NCI-H82 (cell line): ENCODE data around the gene ADAM19.

Experiments
- DNase-seq: peaks from one replicate; lab custom pipeline; 2025; lab: John Stamatoyannopoulos, UW

ADAM19 gene

DNA sequence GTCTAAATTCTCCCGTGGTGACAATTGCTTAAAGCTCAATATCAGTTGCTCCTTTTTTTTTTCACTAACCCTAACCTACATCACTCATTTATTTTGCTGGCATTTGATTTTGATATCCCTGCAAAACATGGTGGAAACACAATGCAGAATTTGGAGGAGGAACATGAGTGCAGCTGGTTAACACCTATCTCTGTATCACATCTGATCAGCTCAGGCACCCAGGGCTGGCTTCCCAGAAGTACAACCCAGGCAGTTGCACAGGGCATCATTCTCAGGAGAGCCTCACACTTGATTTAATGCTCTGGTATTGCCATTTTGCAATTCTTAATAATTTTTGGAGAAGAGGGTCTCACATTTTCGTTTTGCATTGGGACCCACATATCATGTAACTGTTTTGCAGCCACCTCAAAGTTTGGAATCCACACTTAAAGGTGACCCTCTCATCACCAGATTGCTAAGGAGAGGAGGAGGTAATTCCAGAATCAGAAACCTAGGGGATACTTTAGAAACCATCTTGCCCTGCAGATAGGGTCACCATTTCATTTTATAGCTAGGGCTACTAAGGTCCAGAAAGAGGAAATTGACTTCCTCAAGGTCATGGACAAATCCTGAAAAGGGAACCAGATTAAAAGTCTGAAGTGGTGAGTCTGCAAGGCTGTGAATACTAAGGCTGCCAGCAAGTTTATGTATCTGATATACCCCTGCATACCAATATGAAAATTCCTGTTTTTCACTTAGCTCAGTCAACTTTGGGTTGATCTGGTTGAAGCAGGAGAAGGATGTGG lies 19.3 kb upstream of the ADAM19 start:
- DNase-seq, result no peak

GRCh38 chr5:157594257-157594656 lies 18.7 kb upstream of the ADAM19 start:
- DNase-seq, result no peak

GRCh38 chr5:157593052-157593757 lies 17.6 kb upstream of the ADAM19 start:
- no peak for DNase-seq

DNA sequence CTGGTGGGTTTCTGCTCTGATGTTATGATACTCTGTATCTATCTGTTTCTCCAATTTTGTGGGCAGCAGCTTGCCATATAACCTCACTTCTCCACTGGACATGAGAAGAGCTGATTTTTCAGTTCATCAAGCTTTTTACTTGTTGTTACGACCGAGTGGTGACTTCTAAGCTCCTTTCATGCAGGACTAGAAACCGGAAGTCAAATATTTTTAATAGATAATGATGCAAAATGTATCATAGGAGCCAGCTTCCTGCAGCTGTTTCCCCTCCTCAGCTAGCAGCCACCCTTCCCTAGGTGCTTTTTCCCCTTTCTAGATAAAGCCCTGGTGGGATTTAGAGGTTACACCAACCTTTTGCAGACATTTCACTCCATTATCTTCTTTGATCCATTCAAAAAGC lies 17.0 kb upstream of the ADAM19 start:
- no peak for DNase-seq

DNA sequence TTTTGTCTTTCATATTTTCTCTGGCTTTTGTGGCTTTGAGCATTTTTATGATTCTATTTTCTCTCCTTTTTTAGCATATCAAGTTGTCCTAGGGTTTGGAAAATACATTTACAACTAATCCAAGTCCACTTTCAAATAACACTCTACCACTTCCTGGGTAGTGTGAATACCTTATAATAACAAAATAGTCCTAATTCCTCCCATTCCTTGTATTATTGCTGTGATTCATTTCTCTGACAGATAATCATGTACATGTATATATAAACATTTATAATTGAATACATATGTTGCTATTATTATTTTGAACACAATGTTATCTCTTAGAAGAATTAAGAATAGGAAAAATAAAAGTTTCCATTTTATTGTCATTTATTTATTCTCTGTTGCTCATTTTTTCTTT lies 14.9 kb upstream of the ADAM19 start:
- DNase-seq, result no peak

DNA sequence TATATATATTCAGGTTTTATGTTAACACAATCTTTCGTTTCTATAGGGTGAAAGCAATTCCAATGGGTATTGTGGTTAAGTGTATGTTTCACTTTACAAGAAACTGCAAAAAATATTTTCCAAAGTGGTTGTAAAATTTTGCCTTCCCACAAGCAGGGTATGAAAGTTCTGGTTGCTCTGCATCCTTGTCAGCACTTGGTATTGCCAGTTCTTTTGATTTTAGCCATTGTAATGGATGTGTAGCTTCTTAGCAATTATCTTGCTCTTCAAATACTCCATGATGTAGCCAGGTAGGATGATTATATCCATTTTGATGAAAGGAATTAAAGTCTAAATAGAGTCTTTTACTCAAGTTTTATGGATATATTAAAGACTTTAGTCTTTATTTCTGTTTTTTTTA lies 9.1 kb upstream of the ADAM19 start:
- no peak for DNase-seq

GRCh38 chr5:157582731-157583620 lies 7.4 kb upstream of the ADAM19 start:
- DNase-seq, result no peak

- no peak for DNase-seq
These were observed 6.3 kb upstream of the ADAM19 start for GRCh38 chr5:157581901-157582300.

DNA sequence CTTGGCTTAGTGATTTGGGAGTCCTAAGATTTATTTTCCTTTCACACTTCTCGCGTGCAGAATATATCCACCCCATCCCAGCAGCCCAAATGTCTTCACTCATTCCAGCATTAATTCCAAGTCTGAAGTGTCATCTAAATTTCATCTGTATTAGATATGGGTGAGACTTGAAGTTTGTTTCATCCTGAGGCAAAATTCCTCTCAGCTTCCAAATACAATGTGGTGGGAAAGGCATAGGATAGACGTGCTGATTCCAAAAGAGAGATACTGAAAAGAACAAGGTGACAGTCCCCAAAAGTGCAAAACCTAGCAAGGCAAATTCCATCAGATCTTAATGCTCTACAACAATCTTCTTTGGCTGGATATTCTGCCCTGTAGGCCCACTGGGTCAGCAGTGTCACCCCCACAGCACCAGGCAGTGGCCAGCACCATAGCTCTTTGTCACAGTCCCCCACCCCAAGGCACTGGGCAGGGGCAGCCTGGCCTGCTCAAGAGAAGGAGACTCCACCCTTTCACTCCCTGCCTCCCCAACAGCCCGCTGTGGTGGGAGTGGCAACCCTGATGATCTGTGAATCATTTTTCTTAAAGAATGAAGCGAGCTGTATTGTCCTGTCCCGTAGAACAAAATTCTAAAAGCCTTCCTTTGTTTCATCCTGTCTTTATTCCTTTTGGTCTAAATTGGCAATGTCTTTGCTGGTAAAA lies 2.7 kb upstream of the ADAM19 start:
- no peak for DNase-seq

DNA sequence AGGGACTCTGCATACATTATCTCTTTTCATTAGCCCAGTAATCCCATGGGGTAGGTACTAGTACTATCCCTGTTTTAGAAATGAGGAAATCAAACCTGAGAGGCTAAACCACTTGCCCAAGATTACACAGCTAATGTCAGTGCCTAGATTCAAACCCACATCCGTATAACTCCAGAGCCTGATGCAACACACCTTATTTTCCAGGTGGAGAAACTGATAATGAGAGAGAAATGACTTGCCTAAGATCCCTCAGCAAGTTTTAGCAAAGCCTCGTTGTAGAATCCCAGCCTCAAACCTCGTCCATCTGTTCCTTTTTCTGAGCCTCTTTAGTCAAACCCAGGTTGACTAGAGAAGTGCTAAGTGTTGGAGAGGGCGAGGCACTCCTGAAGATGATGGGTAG lies 1.1 kb upstream of the ADAM19 start:
- peak; percentile 4 for DNase-seq

GRCh38 chr5:157574456-157575380 lies 857 bp downstream of the ADAM19 start:
- DNase-seq, result peak; percentile 73

DNA sequence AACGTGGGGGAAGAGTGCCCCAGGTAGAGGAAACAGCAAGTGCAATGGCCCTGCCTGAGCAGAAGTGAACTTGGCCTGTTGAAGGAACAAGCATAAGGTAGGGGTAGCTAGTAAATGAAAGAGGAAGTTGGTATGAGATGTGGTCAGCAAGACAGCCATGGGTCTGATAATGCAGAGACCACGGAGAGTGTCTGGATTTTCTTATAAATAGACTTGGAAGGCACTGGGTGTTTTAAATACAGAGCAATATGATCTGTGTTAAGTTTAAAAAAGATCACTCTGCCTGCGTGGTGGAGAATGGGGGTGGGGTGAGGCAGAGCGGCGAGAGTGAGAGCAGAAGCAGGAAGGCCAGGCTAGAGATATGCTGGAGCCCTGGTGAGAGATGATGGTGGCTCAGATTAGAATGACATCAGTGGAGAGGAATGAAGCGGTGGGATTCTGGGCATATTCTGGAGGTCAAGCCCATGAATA lies 4.2 kb downstream of the ADAM19 start:
- DNase-seq, result no peak

- DNase-seq, result no peak
These were observed 4.9 kb downstream of the ADAM19 start for GRCh38 chr5:157570531-157571200.

- DNase-seq, result no peak
These were observed 6.9 kb downstream of the ADAM19 start for GRCh38 chr5:157568720-157569119.

- no peak for DNase-seq
These were observed 7.4 kb downstream of the ADAM19 start for GRCh38 chr5:157568222-157568621.

DNA sequence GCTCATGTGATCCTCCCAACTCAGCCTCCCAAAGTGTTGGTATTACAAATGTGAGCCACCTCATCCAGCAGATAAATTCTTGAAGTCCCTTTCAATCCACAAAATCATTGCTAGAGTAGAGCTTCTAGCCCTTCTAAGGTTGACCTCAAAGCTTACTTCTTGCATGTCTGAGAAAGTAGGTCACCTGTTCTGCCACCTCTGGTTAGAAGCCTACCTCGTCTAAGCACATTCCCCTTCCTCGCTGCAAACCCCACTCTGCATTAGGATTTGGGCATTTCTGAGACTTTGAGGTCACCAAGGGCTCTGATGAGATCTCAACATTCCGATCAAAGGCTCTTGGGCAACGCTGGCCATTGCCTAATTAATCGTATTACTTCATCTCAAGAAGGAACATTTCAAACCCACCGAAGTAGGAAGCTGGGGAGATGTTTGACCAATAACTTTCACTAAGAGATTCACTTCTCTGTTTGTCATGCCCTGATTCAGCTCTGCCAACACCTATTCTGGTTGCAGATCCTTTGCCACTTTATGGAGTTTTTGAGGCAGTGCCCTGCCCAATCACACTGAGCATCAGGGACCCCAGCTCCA lies 8.6 kb downstream of the ADAM19 start:
- no peak for DNase-seq

DNA sequence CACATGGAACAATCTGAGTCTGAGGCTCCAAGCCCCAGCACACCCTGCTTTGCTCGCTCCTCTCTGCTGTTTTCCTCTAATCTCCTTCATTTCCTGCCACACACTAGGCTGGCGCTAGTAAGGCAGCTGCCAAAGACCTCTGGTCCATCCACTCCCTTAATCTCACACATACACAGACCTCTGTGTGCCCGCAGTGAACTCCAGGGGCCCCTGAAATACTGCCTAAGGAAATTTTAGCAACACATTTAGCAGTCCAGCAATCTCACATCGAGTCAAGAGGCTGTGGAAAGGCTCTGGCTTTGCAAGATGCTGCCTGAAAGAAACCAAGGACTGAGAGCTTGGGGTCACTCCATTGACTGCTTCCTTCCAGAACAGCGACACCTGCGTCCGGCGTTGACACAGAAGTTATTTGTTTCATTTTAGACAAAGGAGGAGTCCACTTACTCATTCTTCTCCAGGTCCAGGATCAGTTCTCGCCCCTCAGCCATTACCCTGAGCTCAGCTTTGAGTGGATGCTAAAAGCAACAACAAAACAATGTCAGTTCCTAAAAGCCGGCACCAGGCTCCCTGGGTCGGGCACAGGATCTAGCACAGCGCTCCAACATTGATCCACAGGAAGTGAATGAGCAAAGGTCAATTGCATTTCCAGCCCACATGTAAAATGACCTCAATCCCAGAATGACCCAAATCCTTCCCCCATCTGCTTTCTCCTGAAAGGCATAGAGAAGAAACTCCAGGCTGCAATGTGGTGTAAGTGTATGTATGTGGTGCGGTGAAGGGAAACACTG lies 11.5 kb downstream of the ADAM19 start:
- DNase-seq, result peak; percentile 20

- DNase-seq, result no peak
These were observed 12.1 kb downstream of the ADAM19 start for GRCh38 chr5:157563373-157563928.
